COLO668 (cell line): ENCODE data around the gene LDLRAD2.

Source experiments
- DNase-seq: peaks from one replicate; lab custom pipeline; 2025; ENCODE audit not compliant: unreplicated experiment; lab: John Stamatoyannopoulos, UW

Gene LDLRAD2

DNA sequence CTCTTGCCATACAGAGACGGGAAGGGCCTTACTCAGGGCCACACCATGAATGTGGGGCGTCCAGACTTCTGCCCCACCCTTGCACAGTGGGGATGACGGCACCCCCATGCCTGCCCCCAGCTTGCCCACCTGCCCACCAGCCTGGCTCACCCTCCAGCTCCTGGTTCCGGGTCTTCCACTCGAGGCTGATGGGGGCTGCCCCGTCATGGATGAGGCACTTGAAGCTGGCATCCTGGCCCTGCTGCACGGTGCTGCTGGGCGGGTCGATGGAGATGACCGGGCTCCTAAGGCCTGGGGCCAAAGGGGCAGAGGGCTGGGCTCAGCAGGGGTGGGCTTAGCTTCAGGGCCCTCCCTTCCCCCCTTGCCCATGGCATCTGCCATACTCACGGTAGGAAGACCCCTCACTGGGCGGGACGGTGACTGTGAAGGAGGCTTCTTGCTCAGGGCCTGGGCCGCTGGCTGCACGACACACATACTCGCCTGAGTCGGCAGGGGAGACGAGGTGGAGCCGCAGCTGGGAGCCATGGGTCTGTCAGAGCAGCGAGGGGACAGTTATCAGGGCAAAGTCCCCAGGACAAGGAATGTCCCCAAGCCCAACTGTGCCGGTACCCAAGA, 29.9 kb downstream of the LDLRAD2 start:
- no peak for DNase-seq

- DNase-seq, result no peak
Observed at GRCh38 chr1:21842606-21843162, 30.6 kb downstream of the LDLRAD2 start.

GRCh38 chr1:21843208-21843607, 31.1 kb downstream of the LDLRAD2 start:
- no peak for DNase-seq

DNA sequence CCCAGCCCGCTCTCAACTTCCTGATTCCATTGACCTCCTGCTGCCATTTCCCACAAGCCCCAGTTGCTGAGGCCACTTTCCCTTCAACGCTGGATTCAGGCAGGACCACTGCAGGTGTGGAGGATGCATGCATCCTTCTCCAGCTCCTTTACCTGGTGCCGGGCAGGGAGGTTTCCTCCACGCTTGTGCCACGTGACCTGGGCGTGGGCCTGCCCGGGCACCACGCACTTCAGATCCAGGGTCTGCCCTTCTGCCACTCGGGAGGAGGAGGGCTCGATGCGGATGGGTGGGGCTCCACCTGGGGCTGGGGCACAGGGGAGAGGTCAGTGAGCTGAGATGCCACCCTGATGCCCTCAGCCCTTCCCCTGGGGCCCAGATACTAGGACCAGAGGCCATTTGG, 31.9 kb downstream of the LDLRAD2 start:
- DNase-seq, result no peak

GRCh38 chr1:21845646-21846641, 33.9 kb downstream of the LDLRAD2 start:
- no peak for DNase-seq

- no peak for DNase-seq
Observed at GRCh38 chr1:21847223-21848205, 35.4 kb downstream of the LDLRAD2 start.

DNA sequence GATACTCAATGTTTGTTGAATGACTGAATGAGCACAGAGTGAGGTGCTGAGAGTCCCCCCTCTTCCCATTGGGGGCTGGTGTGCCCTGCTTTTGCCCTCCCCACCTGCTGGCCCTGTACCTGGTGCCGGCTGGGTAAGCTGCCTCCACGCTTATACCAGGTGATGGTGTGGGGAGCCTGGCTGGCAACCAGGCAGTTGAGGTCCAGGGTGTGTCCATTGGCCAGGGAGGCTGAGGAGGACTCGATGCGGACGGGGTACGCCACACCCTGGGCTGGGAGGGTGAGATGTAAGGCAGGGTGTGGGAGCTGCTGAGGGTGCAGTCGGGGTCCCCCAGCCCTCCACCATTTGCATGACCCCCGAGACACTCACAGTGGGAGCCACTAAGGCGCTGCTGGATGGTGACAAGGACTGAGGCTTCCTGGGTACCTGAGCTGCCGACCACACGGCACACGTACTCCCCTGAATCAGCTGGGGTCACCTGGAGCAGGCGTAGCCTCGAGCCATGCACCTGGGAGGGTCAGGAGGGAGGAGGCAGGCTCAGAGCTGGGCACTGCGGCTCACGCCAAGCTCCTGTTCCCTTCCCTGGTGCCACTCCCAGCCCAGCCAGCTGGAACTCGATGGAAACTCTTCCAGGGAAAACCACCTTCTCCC, 36.6 kb downstream of the LDLRAD2 start:
- no peak for DNase-seq

- no peak for DNase-seq
Observed at GRCh38 chr1:21849909-21850576, 38.0 kb downstream of the LDLRAD2 start.

DNA sequence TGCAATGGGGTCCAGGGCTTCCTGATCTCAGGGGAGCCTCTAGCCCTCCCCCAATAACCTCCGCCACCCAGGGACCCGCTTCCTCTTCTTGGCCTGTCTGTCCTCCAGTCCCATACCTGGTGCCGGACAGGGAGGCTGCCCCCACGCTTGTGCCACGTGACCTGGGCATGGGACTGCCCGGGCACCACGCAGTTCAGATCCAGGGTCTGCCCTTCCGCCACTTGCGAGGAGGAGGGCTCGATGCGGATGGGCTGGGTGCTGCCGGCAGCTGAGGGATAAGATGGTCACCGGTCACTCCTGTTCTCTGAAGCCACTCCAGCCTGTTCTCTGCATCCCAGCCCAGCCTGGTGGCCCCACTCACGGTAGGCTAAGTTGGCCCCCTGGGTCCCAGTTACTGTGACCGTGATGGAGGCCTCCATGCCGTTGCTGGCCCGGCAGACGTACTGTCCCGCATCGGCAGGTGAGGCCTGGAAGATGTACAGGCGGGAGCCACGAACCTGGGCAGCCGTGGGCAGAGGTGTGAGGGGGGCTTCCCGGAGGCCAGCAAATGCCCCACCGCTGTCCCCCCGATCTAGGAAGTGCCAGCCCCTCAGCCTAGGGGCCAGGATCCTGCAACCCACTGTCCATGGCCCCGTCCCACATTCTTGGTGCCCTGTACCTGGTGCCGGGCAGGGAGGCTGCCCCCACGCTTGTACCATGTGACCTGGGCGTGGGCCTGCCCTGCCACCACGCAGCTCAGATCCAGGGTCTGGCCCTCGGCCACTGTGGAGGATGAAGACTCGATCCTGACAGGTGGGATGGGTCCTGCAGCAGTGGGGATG, 39.6 kb downstream of the LDLRAD2 start:
- no peak for DNase-seq

GRCh38 chr1:21852282-21853130, 40.4 kb downstream of the LDLRAD2 start:
- DNase-seq, result no peak

GRCh38 chr1:21853131-21853427, 41.0 kb downstream of the LDLRAD2 start:
- DNase-seq, result no peak

GRCh38 chr1:21854090-21854750, 42.2 kb downstream of the LDLRAD2 start:
- DNase-seq, result no peak

GRCh38 chr1:21854751-21855131, 42.7 kb downstream of the LDLRAD2 start:
- no peak for DNase-seq

DNA sequence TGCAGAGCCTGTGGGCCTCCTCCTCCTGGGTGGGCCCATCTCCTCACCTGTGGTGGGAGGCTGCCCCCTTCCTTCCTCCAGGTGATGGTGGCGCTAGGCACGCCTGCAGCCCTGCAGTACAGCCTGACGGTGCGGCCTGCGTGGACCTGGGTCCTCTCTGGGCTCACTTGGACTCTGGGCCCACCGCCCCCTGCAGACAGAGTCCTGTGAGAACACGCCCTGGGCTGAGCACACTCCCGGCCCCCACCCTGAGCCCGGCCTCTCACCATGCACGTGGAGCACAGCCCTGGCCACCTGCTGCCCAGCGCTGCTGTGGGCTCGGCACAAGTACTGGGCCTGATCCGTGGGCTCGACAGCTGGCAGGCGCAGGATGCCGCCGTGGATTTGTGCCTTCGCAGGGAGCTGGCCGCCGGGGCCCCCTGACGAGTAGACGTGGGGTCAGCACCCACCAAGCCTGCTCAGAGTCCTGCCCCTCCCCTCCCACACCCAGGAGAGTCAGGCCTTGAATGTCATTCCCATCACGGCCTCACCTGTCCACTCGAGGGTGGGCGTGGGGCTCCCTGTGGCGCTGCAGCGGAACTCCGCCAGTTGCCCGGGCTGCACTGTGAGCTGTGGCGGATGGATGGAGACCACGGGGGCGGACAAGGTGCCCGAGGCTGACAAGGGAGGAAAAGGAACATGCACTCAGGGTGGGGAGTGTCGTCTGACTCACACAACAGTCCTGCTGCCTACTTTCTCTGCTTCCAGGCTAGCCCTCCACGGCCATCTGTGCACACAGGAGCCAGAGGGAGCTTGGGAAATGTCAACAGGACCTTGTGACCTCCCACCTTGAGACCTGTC, 43.4 kb downstream of the LDLRAD2 start:
- peak; percentile 46 for DNase-seq

GRCh38 chr1:21857142-21857839, 45.2 kb downstream of the LDLRAD2 start:
- no peak for DNase-seq
